T follicular helper cell (primary cell): ENCODE measurements around the gene PHKG2.

Experiments used
- DNase-seq: peaks from one replicate; pipeline ENCODE4 v3.0.0-alpha.2; 2020; ENCODE audit warnings: low read depth

PHKG2 gene

GRCh38 chr16:30775392-30776188 is 27.4 kb downstream of the PHKG2 start:
- DNase-seq: no peak

GRCh38 chr16:30777591-30778297 is 29.5 kb downstream of the PHKG2 start:
- DNase-seq: no peak

DNA sequence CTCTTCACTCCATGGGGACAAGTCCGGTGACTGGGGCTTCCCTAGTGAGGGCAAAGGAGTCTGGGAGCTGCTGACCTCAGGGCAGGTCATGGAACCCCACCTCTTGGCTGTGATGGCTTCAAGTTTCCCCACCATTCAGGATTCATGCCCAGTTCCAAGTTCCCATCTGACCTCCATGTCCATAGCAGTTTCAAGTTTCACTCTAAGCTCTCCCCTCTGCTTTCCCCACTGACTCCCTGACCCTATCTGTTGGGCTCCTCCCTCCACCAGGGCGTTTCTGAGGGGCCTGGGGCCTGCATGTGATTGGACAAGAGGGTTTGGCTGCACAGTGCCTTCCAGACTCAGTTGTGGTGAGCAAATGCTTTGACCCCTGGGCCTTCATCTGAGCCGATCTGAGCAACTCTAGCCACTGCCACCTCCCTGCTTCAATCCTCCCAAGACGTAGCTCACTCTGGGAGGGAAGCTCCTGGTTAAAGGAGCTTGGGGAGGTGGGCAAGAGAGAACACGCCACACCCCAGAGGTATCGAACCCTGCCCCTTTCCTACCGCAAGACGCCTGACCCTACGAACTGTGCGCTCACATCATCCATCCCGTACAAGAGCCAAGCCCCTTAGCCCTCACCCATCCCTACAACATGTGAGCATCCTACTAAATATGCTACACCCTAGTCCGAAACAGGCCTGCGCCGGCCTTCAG is 30.5 kb downstream of the PHKG2 start:
- DNase-seq: no peak

DNA sequence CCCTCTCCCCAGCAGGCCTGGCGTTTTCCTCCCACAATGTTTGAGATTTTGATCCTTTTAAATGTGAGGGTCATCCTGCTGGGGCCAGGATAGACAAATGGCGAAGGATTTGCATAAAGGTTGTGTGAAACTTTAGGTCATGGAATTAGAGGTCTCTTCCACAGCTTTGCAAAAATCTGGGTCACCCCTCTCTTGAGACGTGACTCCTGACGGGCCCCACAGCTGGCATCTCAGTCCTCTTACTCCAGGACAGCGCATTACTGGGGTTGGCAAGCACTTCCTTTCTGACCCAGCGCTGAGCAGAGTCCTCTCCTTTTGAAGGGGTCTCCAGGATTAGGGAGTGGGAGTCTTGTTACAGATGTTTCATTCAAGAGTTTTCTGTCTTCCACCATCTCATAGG is 31.4 kb downstream of the PHKG2 start:
- DNase-seq: no peak

- no peak for DNase-seq
Measured at GRCh38 chr16:30780021-30780420, 31.8 kb downstream of the PHKG2 start.

DNA sequence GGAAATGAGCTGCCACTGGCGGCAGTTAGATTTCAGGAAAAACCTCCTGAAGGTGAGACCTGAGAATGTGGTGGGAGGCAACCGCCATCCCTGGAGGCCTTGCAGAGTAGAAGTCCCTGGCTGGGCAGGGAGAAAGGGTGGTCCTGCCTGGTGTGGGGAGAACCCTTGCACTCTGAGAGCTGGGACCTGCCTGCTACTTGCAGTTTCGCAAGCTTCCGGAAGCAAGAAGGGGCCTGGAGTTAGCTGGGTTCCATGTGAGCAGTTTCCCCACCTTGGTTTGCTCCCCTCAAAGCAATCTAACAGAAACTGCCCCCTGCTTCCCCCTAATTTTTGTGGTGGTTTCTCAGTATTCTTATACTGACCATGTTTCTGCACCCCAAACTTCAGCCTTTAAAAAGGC is 32.3 kb downstream of the PHKG2 start:
- no peak for DNase-seq

- no peak for DNase-seq
Measured at GRCh38 chr16:30782486-30783279, 34.5 kb downstream of the PHKG2 start.

GRCh38 chr16:30783280-30784109 is 35.3 kb downstream of the PHKG2 start:
- DNase-seq: no peak

- DNase-seq: no peak
Measured at GRCh38 chr16:30784215-30784614, 36.0 kb downstream of the PHKG2 start.

GRCh38 chr16:30785126-30786106 is 37.2 kb downstream of the PHKG2 start:
- no peak for DNase-seq

GRCh38 chr16:30786115-30786935 is 38.1 kb downstream of the PHKG2 start:
- no peak for DNase-seq

- no peak for DNase-seq
Measured at GRCh38 chr16:30786936-30787612, 38.8 kb downstream of the PHKG2 start, which contains the start of gene ZNF629. Gene ZNF629 (minus strand): TSS chr16:30787205. CDS start chr16:30784482, 2,723 bp downstream.

- DNase-seq: no peak
Measured at GRCh38 chr16:30787613-30788378, 39.6 kb downstream of the PHKG2 start.

- no peak for DNase-seq
Measured at GRCh38 chr16:30793508-30794069, 45.4 kb downstream of the PHKG2 start.

GRCh38 chr16:30794634-30795033 is 46.4 kb downstream of the PHKG2 start:
- DNase-seq: no peak

DNA sequence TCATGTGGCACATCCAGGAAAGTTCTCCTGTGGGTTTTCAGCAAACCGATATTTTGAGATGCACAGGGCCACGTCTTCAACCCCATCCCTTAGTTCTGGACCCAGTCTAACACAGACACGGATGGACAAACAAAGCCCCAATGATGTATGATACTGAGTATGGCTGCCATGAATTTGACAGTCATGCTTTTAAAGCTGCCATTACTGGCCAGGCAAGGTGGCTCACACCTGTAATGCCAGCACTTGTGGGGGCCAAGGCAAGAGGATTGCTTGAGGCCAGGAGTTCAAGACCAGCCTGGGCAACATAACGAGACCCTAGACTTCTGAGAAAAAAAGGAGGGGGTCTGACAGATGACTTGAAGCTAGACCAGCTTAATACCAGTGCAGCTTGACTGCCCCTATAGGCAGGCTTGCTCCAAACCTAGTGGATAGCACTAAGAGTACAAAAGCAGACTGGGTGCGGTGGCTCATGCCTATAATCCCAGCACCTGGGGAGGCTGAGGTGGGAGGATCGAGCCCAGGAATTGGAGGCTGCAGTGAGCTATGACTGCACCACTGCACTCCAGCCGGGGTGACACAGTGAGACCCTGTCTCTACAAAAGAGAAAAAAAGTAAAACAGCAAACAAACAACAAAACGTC is 49.6 kb downstream of the PHKG2 start:
- DNase-seq: no peak
